GM18909 (cell line): ENCODE results near the gene COQ4.
"Not testable (repeated sequence)": the region's sequence is repeated elsewhere in the genome, so short reads cannot be mapped to it uniquely, and the experiment has no call there.

Experiments
- ATAC-seq: cut with Tn5 transposase; IDR thresholded peaks from one replicate; pipeline ENCODE4 v1.9.1; 2021; ENCODE audit warnings: mild to moderate bottlenecking; ENCODE audit not compliant: unreplicated experiment, poor library complexity

Gene COQ4

GRCh38 chr9:128322404-128323211, at the start of gene COQ4, which contains the start of gene TRUB2:
COQ4 (plus strand) TSS chr9:128322839; CDS start chr9:128322859, 20 bp downstream.
TRUB2 (minus strand) TSS chr9:128322447; CDS start chr9:128322408, 39 bp downstream.
- peak; percentile 78 for ATAC-seq

- no peak for ATAC-seq
Measured at GRCh38 chr9:128274245-128274644, 48.4 kb upstream of the COQ4 start.

DNA sequence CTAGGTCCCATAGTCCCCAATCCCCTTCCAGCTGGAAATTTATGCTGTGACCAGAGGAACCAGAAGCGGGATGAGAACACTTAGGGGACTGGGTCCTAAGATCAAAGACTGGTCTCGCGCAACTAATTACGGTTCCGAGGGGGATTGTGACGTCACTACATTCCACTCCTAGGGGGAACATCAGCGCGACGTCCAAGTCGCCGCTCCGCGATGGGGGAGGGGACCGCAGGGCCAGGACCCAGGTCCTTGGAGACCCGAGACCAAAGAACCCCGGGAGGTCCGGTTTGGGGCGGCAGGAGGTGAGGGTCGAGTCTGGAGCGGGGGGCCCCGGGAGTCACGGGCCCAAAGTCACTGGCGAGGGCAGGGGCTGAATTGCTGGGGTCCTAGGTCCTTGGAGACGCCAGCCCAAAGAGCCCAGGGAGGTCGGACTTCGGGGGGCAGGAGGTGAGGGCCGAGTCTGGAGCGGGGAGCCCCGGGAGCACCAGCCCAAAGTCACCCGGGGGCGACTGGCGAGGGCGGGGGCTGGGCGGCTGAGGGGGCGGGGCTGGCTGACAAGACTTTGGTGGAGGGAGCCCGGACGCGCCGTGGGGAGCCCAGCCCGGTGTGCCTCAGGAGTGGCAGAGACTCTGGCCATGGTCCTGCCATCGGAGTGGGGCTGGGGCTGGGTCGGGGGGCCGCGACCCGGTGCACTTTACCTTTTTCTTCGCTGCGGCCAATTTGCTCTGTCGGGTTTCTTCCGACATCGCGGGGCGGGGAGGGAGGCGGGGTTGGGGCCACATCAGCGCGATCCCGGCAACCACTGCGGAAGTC, 47.2 kb upstream of the COQ4 start, which contains the start of gene GOLGA2:
Gene GOLGA2 (minus strand): TSS at position 810 of the 810 bp plus-strand sequence. CDS start 31 bp downstream, at position 779.
- ATAC-seq: peak; percentile 51

DNA sequence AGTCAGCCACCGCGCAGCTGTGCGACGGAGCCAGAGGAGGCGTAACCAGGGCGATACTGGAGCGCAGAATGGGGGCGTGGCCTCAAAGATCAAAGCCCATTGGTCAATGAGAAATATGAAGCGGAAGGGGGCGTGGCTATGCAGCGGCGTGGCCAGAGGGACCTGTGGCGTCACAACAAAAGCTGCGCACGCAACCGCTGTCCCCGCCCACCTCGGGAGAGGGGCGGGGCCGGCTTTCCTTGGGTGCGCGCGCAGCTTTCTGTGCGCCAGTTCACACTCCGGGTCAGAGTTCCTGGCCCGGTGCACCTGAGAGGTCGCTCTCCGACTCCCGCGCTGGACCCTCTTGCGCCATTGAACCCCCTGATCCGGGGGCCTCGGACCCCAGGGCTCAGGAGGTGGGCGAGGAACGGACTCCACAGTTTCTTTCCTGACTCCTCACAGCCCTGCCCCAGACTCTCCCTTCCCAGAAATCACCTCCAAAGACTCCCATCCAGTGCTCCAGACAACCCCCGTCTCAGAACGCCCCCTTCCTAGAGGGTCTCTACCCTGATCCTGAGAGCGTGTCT, 46.5 kb upstream of the COQ4 start, which contains the start of gene SWI5:
Gene SWI5 (plus strand): TSS at position 269 of the 566 bp plus-strand sequence.
- ATAC-seq: peak; percentile 94

GRCh38 chr9:128276574-128277270, 45.9 kb upstream of the COQ4 start:
- no peak for ATAC-seq

- ATAC-seq: not testable (repeated sequence)
Measured at GRCh38 chr9:128279088-128280073, 43.3 kb upstream of the COQ4 start.

DNA sequence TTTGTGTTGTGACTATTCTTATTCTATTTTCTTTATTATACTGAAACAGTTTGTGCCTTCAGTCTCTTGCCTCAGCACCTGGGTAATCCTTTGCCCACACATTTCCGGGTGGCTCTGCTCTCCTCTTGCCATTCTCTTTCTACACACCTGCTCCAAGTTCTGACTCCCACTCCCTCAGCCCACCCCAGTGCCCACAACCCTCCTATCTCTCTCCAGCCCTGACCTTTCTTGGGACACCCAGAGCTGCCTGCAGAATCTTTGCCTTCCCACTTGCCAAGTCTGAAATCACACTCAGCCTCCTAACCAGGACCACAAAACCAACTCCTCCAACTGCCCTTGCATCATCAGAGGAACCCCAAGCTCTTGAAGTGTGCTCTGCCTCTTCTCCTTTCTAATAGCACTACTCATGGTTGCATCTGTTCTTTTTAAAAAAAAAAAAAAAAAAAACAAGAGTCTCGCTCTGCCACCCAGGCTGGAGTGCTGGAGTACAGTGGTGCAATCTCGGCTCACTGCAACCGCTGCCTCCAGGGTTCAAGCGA, 42.5 kb upstream of the COQ4 start:
- no peak for ATAC-seq

- ATAC-seq: no peak
Measured at GRCh38 chr9:128282500-128282899, 40.1 kb upstream of the COQ4 start.

- ATAC-seq: no peak
Measured at GRCh38 chr9:128285033-128285784, 37.4 kb upstream of the COQ4 start.

DNA sequence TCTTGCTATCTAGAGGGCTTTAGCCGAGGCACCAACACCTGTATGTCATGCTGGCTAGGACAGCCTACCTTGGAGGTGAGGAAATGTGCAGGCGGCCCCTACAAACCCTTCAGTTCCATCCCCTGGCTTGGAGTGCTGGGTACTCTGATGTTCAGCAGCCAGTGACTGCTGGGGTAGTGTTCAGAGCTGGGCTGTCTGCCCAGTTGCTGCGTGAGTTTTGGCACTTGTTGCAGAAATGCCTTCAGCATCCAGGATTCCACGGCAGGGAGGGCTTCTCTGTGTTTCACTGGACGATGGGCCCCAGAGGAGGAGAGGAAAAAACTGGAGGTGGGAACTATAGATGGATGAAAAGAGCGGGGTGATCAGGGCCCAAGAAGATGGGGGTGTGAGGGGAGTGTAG, 36.2 kb upstream of the COQ4 start:
- ATAC-seq: no peak

DNA sequence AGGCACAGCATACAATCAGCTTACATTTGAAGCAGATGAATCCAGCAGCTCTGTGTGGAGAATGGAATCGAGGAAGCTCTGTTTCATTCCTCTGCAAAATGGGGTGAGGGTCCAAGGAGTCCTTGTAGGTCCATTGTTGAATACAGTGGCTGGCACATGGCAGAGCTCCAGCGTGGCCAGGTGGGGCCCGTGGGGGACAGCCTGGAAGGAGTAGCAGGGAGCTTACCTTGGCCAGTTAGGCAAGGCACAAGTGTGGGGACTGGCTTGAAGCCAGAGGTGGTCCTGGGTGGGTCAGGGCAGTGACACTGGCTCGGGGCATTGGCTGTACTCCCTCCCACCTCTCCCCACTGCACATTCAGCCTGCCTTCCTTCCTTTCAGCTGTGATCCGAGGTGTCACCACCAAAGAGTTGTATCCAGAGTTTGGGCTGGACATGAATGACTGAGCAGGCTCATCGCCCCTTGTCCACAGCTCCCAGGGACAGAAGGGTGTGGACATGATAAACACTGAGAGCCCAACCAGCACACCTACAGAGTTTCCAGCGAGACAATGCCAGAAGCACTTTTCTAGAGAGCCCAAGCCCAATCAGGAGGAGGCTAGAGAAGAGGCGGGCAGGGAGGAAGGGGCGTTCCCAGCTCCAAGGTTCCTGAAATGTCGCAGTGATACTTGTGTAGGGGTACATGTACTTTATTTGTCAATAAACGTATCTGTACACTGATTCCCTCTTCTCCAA, 34.2 kb upstream of the COQ4 start:
- ATAC-seq: no peak

DNA sequence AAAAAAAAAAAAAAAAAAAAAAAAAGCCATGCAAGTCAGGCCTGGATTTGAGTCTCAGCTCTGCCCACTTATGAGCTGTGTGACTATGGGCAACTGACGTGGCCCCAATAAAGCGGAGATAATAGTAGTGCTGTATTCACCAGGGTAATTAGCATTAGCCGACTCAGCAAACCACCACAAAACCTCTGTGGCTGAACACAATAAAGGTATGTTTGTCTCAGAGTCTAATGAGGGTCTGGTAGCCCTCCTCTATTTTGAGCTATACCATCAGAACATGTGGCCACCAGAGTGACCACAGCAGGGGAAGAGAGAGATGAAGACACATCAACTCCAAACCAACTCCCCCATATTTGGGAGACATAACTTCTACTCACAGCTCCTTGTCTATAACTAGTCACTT, 30.6 kb upstream of the COQ4 start:
- ATAC-seq: no peak

GRCh38 chr9:128293091-128293490, 29.5 kb upstream of the COQ4 start:
- ATAC-seq: no peak

DNA sequence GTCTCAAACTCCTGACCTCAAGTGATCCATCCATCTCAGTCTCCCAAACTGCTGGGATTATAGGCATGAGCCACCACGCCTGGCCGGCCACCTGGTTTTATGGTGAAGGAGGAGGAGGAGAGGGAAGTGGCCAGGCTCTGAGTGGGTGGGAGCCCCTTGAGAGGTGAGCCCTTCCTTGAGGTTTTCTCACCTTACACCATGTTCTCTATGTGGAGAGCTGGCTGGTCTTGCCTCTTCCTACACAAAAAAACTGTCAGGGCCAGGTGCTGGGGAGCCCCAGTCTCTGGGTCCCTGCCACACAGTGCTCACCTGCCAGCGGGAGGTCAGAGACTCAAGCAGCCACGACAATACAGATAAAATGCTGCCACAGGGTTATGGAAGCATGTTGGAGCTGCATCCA, 28.5 kb upstream of the COQ4 start:
- ATAC-seq: no peak

DNA sequence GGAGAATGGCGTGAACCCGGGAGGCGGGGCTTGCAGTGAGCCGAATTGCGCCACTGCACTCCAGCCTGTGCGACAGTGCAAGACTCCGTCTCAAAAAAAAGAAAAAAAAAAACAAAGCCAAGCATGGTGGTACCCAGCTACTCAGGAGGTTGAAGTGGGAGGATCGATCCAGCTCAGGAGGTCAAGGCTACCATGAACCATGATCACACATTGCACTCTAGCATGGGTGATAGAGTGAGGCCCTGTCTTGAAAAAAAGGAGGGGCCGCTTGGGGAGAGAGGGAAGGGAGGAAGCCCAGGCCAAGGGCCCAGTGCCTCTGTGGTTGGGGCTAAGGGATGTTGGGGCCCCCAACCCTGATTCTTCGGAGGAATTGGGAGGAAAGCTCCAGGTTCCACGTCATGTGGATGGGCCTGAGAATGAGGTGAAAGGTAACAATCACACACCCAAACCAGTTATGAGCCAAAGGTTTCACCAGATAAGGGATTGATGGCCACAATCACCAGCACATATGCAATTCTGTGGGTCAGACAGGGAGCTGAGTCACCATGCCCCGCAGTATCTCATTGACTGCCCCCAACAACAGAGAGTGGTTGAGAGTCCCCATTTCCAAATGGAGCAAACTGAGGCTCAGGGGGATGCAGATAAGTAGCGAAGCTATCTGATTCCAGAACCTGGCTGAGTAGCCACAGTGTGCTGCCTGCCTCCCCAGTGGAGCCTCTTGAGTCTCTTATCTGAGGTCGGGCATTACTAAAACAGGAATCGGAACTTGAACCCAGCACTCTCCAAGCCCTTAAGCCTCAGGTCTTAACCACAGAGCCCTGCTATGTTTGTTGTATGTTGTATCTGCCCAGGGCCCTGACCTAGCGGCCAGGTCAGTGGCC, 26.1 kb upstream of the COQ4 start:
- ATAC-seq: no peak

GRCh38 chr9:128297221-128297773, 25.3 kb upstream of the COQ4 start:
- ATAC-seq: no peak
